A673 (cell line): ENCODE results near the gene ANKRD34A. TPM values are rescaled to one million over a fixed set of nuclear protein-coding genes. Genes with fewer than 3 reads are reported as not detected.

Source experiments
- BruUV-seq: library from RNA; stranded (reverse); fragments of 400-500 nt; replicated peaks from 2 replicates; lab custom pipeline; 2021; lab: Mats Ljungman, UMichigan
- CTCF ChIA-PET: fragments of 300-600 bp; sonication (Branson Sonifier 250); formaldehyde crosslinking; loops from one replicate; lab custom pipeline; 2022; ENCODE audit warnings: antibody characterized with exemption; lab: Charles Lee
- POLR2A ChIA-PET: fragments of 300-600 bp; sonication (Branson Sonifier 250); formaldehyde crosslinking; loops from one replicate; lab custom pipeline; 2022; ENCODE audit warnings: antibody characterized with exemption; ENCODE audit not compliant: low non-redundant PET; lab: Charles Lee
- DNase-seq: peaks from one replicate; pipeline ENCODE4 v3.0.0-alpha.2; 2015; ENCODE audit warnings: low spot score
- H3K27ac ChIP-seq: fragments of 200-600 bp; sonication (generic); 2 replicates; pipeline ENCODE4 v1.5.1; 2016; ENCODE audit warnings: mixed run types, low read depth, mild to moderate bottlenecking, mixed read lengths, antibody characterized with exemption, low read length; ENCODE audit not compliant: poor library complexity, severe bottlenecking
- H3K27me3 ChIP-seq: fragments of 200-600 bp; sonication (generic); replicated peaks from 2 replicates; pipeline ENCODE4 v1.6.1; 2017; ENCODE audit warnings: mixed run types, low read depth, mild to moderate bottlenecking, mixed read lengths, antibody characterized with exemption, low read length; ENCODE audit not compliant: insufficient read depth, poor library complexity
- H3K36me3 ChIP-seq: fragments of 200-600 bp; sonication (generic); 2 replicates; pipeline ENCODE4 v1.6.1; 2016; ENCODE audit warnings: mixed run types, mild to moderate bottlenecking, mixed read lengths, antibody characterized with exemption, low read length; ENCODE audit not compliant: insufficient read depth, poor library complexity, severe bottlenecking
- H3K4me1 ChIP-seq: fragments of 200-600 bp; sonication (generic); 2 replicates; pipeline ENCODE4 v1.6.1; 2017; ENCODE audit warnings: mixed run types, mild to moderate bottlenecking, mixed read lengths, antibody characterized with exemption, low read length; ENCODE audit not compliant: insufficient read depth, poor library complexity, severe bottlenecking
- H3K4me3 ChIP-seq: fragments of 200-600 bp; sonication (generic); 2 replicates; pipeline ENCODE4 v1.5.1; 2016; ENCODE audit warnings: low read depth, mixed run types, mild to moderate bottlenecking, mixed read lengths, low read length; ENCODE audit not compliant: poor library complexity, severe bottlenecking
- H3K9me3 ChIP-seq: fragments of 200-600 bp; sonication (generic); 2 replicates; pipeline ENCODE4 v1.6.1; 2016; ENCODE audit warnings: mixed run types, low read depth, mild to moderate bottlenecking, mixed read lengths, antibody characterized with exemption, low read length; ENCODE audit not compliant: poor library complexity, severe bottlenecking
- EZH2 ChIP-seq: fragments of 200-600 bp; sonication (generic); IDR thresholded peaks from 2 replicates; pipeline ENCODE4 v1.6.1; 2017; ENCODE audit warnings: borderline replicate concordance, low read depth, mild to moderate bottlenecking, mixed read lengths, antibody characterized with exemption, low read length; ENCODE audit not compliant: poor library complexity, severe bottlenecking
- intact Hi-C: fragments of 100-400 bp; cut with micrococcal nuclease; formaldehyde crosslinking; loops from one replicate; pipeline ENCODE4 v1.10.0; 2022; ENCODE audit not compliant: unreplicated experiment
- total RNA-seq: library from RNA; stranded (reverse); gene quantifications from 2 replicates; pipeline ENCODE4 v1.2.3, GENCODE V29; 2021
- TF ChIP-seq, protein P1 (sequence below): fragments of 300-800, 200-600 bp; sonication (generic); conservative IDR thresholded peaks from 2 replicates; pipeline ENCODE4 v1.5.1; 2017; ENCODE audit warnings: low read depth, mild to moderate bottlenecking, antibody characterized with exemption, low read length, moderate library complexity, mixed read lengths

ANKRD34A gene
- total RNA-seq, 1 experiment from 2014 or later, result 1.6 TPM

DNA sequence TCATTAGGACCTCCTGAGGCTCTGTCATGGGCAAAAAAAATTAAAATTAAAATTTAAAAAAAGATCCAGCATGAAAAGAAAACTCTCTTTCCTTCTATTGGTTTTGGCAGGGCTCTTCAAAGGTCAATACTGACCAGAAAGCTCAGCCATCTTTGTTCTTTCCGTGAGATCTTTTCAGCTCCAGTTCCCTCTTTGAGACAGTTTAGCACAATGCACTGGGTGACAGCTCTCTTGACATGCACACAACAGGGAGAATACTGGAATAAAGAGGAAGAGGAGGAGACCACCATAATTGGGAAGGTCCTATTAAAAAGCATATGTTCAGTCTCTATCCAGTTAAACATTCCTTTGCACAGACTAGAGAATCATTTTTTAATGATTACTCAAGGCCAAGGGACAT lies 12.8 kb downstream of the ANKRD34A start:
- POLR2A ChIA-PET, result no interaction called here
- BruUV-seq, result no TSS peak
- TF ChIP-seq, protein P1, sequence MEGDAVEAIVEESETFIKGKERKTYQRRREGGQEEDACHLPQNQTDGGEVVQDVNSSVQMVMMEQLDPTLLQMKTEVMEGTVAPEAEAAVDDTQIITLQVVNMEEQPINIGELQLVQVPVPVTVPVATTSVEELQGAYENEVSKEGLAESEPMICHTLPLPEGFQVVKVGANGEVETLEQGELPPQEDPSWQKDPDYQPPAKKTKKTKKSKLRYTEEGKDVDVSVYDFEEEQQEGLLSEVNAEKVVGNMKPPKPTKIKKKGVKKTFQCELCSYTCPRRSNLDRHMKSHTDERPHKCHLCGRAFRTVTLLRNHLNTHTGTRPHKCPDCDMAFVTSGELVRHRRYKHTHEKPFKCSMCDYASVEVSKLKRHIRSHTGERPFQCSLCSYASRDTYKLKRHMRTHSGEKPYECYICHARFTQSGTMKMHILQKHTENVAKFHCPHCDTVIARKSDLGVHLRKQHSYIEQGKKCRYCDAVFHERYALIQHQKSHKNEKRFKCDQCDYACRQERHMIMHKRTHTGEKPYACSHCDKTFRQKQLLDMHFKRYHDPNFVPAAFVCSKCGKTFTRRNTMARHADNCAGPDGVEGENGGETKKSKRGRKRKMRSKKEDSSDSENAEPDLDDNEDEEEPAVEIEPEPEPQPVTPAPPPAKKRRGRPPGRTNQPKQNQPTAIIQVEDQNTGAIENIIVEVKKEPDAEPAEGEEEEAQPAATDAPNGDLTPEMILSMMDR, result no peak
- TF ChIP-seq EZH2, result no peak
- Histone ChIP-seq H3K9me3 (no peaks in the 10 kb centered on the region), H3K36me3 (peaks cover 12% of the 10 kb centered on the region), H3K27ac (no peak overlapping the region), H3K27me3 (no peaks in the 10 kb centered on the region), H3K4me1 (peaks cover 25% of the 10 kb centered on the region), H3K4me3 (no peak overlapping the region)
- no peak for DNase-seq
- CTCF ChIA-PET, result no interaction called here
- intact Hi-C loops, result loop anchor here (1.0 kb wide), 1 partner anchor 17 kb away; no protein-coding TSS in a partner anchor

DNA sequence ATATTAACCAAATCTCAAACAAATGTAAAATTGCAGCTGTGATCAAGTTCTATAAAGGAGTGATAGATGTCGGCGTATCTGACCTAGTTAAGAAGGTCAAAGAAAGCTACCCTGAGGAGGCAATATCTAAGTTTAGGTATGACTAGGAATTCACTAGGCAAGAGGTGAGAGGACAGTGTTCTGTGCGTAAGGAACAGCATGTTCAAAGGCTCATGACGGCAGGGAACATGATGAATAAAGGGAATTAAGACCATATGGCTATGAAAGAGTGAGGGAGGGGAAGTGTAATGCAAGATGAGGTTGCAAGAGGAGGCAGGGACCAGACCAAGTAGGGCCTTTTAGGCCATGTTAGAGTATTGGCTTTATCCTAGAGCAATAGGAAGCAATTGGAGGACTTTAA lies 15.2 kb downstream of the ANKRD34A start:
- Histone ChIP-seq H3K27me3 (no peaks in the 10 kb centered on the region), H3K27ac (no peak overlapping the region), H3K4me1 (peaks cover 2% of the 10 kb centered on the region), H3K4me3 (no peak overlapping the region), H3K36me3 (peaks cover 14% of the 10 kb centered on the region), H3K9me3 (no peaks in the 10 kb centered on the region)
- CTCF ChIA-PET, result no interaction called here
- TF ChIP-seq EZH2, result no peak
- TF ChIP-seq, protein P1, result no peak
- POLR2A ChIA-PET, result no interaction called here
- BruUV-seq, result no TSS peak
- no peak for DNase-seq
- intact Hi-C loops, result no loop called here

DNA sequence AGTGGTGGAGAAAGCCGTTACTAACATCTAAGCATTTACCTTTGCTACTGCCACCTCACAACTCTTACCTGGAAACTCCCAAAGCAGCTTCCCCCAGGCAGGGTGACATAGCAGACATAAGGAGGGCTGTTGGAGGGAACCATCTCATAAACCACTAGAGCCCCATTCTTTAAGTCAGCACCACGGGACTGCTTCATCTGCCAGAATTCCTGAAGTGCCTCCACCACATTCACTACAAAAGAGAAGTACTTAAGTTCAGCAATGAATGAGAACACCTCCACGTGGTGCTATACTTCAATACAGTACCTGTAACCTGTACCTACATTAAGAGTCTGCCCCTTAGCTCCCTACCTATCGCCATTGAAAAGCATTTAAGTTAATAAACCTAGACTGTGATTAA lies 16.8 kb downstream of the ANKRD34A start:
- BruUV-seq, result no TSS peak

More for the DNA sequence above, 16.8 kb downstream of the ANKRD34A start:
- no peak for TF ChIP-seq EZH2
- TF ChIP-seq, protein P1, result no peak
- ChIA-PET POLR2A (no interaction called here), CTCF (no interaction called here)
- intact Hi-C loops, result no loop called here
- H3K27ac ChIP-seq, result no peak overlapping the region
- no peak overlapping the region for H3K4me3 ChIP-seq
- H3K4me1 ChIP-seq, result no peaks in the 10 kb centered on the region
- DNase-seq, result no peak
- H3K9me3 ChIP-seq, result no peaks in the 10 kb centered on the region
- H3K27me3 ChIP-seq, result no peaks in the 10 kb centered on the region
- peaks cover 14% of the 10 kb centered on the region for H3K36me3 ChIP-seq
